Measurements from ENCODE around the gene SAMD4B. TPM values are rescaled to one million over a fixed set of nuclear protein-coding genes. Genes with fewer than 3 reads are reported as not detected.

SAMD4B gene
- total RNA-seq, 1 experiment from 2014 or later, result 135 TPM

DNA sequence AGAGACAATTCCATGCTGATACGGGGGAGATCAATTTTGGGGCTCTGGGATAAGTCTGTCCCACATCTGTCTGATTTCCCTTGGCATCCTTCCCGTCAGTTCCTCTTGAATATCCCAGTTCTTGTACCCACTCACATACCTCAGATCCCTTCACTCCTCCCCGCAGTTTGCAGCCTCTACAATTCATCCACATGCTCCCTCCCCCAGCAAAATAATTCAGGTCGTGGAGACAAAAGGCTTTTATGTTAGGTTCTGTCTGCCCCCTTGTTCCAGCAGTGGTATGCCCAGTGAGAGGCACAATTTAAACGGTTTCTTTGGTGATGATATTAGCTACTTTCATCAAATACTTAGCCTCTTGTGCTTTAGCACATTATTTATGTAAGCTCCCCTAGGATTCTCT, 83.9 kb downstream of the SAMD4B start:
- TF ChIP-seq, protein P1, sequence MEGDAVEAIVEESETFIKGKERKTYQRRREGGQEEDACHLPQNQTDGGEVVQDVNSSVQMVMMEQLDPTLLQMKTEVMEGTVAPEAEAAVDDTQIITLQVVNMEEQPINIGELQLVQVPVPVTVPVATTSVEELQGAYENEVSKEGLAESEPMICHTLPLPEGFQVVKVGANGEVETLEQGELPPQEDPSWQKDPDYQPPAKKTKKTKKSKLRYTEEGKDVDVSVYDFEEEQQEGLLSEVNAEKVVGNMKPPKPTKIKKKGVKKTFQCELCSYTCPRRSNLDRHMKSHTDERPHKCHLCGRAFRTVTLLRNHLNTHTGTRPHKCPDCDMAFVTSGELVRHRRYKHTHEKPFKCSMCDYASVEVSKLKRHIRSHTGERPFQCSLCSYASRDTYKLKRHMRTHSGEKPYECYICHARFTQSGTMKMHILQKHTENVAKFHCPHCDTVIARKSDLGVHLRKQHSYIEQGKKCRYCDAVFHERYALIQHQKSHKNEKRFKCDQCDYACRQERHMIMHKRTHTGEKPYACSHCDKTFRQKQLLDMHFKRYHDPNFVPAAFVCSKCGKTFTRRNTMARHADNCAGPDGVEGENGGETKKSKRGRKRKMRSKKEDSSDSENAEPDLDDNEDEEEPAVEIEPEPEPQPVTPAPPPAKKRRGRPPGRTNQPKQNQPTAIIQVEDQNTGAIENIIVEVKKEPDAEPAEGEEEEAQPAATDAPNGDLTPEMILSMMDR (conservative IDR thresholded peaks at IDR 0.05), result no peak
- DNase-seq, result no peak
- H3K79me1 ChIP-seq (ENCODE audit: insufficient read depth, low read depth, low read length, poor library complexity, severe bottlenecking), result no peaks in the 10 kb centered on the region
- H2BK20ac ChIP-seq (ENCODE audit: low read depth, low read length, poor library complexity, severe bottlenecking), result no peak overlapping the region
- H2BK15ac ChIP-seq (ENCODE audit: low read depth, low read length), result no peak overlapping the region
- no peak overlapping the region for H4K91ac ChIP-seq (ENCODE audit: insufficient read length, low read depth, low read length)
- peaks cover 7% of the 10 kb centered on the region; the same call in 1 of the 2 replicates for H3K4me1 ChIP-seq (ENCODE audit: insufficient read depth, low read length)
- no peak overlapping the region for H4K5ac ChIP-seq (ENCODE audit: insufficient read length, low read depth, low read length)
- Mint-ChIP-seq H3K27me3 (ENCODE audit: low read depth) (no peaks in the 10 kb centered on the region), H3K36me3 (ENCODE audit: insufficient read depth in 1 of 3, low read depth in 3 of 3) (peaks cover 23 to 49% (median 40%) of the 10 kb centered on the region in 3 experiments), H3K4me3 (no peak overlapping the region), H3K4me1 (peaks cover 35 to 40% of the 10 kb centered on the region in 2 experiments), H3K9me3 (no peaks in the 10 kb centered on the region), H3K27ac (peak overlapping the region; percentile 13 to 68 (median 32); a peak in 5 of 7 replicates)
- H3K27me3 ChIP-seq (ENCODE audit: insufficient read depth, low read length), result no peaks in the 10 kb centered on the region
- H3K56ac ChIP-seq (ENCODE audit: insufficient read length, low read depth, low read length), result no peak overlapping the region
- H3K27ac ChIP-seq (ENCODE audit: insufficient read length, low read depth, low read length), result no peak overlapping the region
- H3K79me2 ChIP-seq (ENCODE audit: insufficient read depth, low read length), result no peaks in the 10 kb centered on the region
- no peaks in the 10 kb centered on the region for H3K23me2 ChIP-seq (ENCODE audit: insufficient read length, low read depth, low read length, poor library complexity, severe bottlenecking)
- H3K9ac ChIP-seq (ENCODE audit: extremely low read depth, insufficient read length, low read length), result no peak overlapping the region
- H3K23ac ChIP-seq (ENCODE audit: insufficient read length, low read depth, low read length), result no peak overlapping the region
- no peaks in the 10 kb centered on the region for H4K20me1 ChIP-seq (ENCODE audit: control insufficient read depth, insufficient read depth, insufficient read length)
- no peak overlapping the region for H3K4me2 ChIP-seq (ENCODE audit: insufficient read depth, insufficient read length, low read length)
- H3T11ph ChIP-seq (ENCODE audit: low read length), result no peak overlapping the region
- no peak overlapping the region for H3K4ac ChIP-seq (ENCODE audit: low read depth, low read length)
- H3K9me3 ChIP-seq (ENCODE audit: control insufficient read depth, low read depth, low read length), result no peaks in the 10 kb centered on the region
- H2BK120ac ChIP-seq (ENCODE audit: low read depth, low read length, poor library complexity, severe bottlenecking), result no peak overlapping the region
- no peak overlapping the region for H3K18ac ChIP-seq (ENCODE audit: insufficient read length, low read depth, low read length)
- no peak overlapping the region for H3K14ac ChIP-seq (ENCODE audit: insufficient read depth, low read length)
- H2BK12ac ChIP-seq (ENCODE audit: insufficient read length, low read depth, low read length), result no peak overlapping the region
- no peak overlapping the region for H2BK5ac ChIP-seq (ENCODE audit: insufficient read length, low read length)
- H4K8ac ChIP-seq (replicated peaks; ENCODE audit: insufficient read length, low read depth, low read length), result no peak overlapping the region
- WGBS (ENCODE audit: extremely low coverage, insufficient read length, low lambda C conversion rate), result no CpG with 5 or more reads among the region's 5 CpGs
- H2AK5ac ChIP-seq (ENCODE audit: insufficient read length, low read length), result no peak overlapping the region
- no peak overlapping the region for H2AFZ ChIP-seq (ENCODE audit: low read length)
